Ovary (tissue), 9 donors: ENCODE results near the gene COX7B2. TPM values are rescaled to one million over a fixed set of nuclear protein-coding genes. Genes with fewer than 3 reads are reported as not detected.

Experiments
- DNase-seq, 5 donors: peaks; one replicate each; pipeline ENCODE4 v3.0.0-alpha.2; 2019 to 2020
- H3K27ac ChIP-seq, 2 donors: fragments of 200-600 bp; one replicate each; pipeline versions ENCODE4 v1.5.1 to v1.8.0; 2019 to 2022
- H3K27me3 ChIP-seq: fragments of 200-600 bp; one replicate; pipeline ENCODE4 v1.8.0; 2022
- H3K36me3 ChIP-seq: fragments of 200-600 bp; sonication (generic); one replicate; pipeline ENCODE4 v1.5.1; 2019
- H3K4me1 ChIP-seq: one replicate; pipeline ENCODE4 v1.8.1; 2013; ENCODE audit warnings: mild to moderate bottlenecking, moderate library complexity; ENCODE audit not compliant: insufficient read depth
- H3K4me3 ChIP-seq: fragments of 200-600 bp; sonication (generic); one replicate; pipeline ENCODE4 v1.5.1; 2017
- H3K9me3 ChIP-seq, 2 donors: fragments of 200-600 bp in 1 of 2; sonication (generic) in 1 of 2; one replicate each; pipeline versions ENCODE4 v1.5.1 to v1.8.1; 2013 to 2019; ENCODE audit warnings: mild to moderate bottlenecking in 1 of 2, moderate library complexity in 1 of 2
- EP300 ChIP-seq: sonication (generic); formaldehyde crosslinking; IDR thresholded peaks from one replicate; pipeline ENCODE4 v1.6.1; 2017; ENCODE audit warnings: antibody characterized with exemption
- POLR2A ChIP-seq: fragments of 450-650 bp; IDR thresholded peaks from one replicate; pipeline ENCODE4 v1.6.1; 2017; ENCODE audit warnings: antibody characterized with exemption, mild to moderate bottlenecking, moderate library complexity
- WGBS, 3 donors: extraction: QIAGEN DNeasy Blood & Tissue Kit in 1 of 3; methylation state at CpG; one replicate each; pipeline versions ENCODE4 v1.1.5 to v1.1.7; 2013 to 2017; 5-methylcytosine and 5-hydroxymethylcytosine counted together
- intact Hi-C, 4 donors: fragments of 100-400 bp; cut with DNase I; formaldehyde crosslinking; loops; one replicate each; pipeline versions ENCODE4 v1.11.0 to v1.15.1; 2022 to 2023
- polyA plus RNA-seq, 2 donors: library from polyadenylated mRNA; stranded (reverse); fragments of 200-250 nt in 1 of 2; fragments of 350-450 nt in 1 of 2; fragmentation: Illumina TruSeq in 1 of 2; extraction: RNeasy Lipid Tissue Mini Kit (QIAGEN cat#74804) in 1 of 2; gene quantifications; one replicate each; pipeline ENCODE4 v1.2.3, GENCODE V29; 2013 to 2014
- total RNA-seq, 7 donors: library from RNA; depleted of rRNA in 2 of 7; stranded (reverse); fragments of >200 nt in 2 of 7; fragmentation: NEBNext Ultra II Directional in 3 of 7; extraction: Animal tissue kit (Norgen Biotek cat#: 25700) in 3 of 7; gene quantifications; one replicate each; pipeline versions ENCODE4 v1.1.0 to v1.2.4, GENCODE V29; 2016 to 2023
- TF ChIP-seq, protein P1 (sequence below), 3 donors: fragments of 450-650 bp in 2 of 3; fragments of 200-600 bp in 1 of 3; IDR thresholded peaks; one replicate each; pipeline versions ENCODE4 v1.5.1 to v1.8.0; 2016 to 2022; ENCODE audit warnings: antibody characterized with exemption in 3 of 3, mild to moderate bottlenecking in 1 of 3
- donor health status: DM: no; HTN: no; CAD: no; lungs with moderate emphysema.
- donor health status: DM: no; HTN: no; CAD: no.
- donor health status: Bipolar disorder and iron deficiency.
- donor health status: DM: yes; HTN: yes; CAD: no.
- donor health status: DM: no; HTN: no; CAD: no.
- donor health status: DM: yes; HTN: yes; CAD: no.

The COX7B2 gene
- total and polyA plus RNA-seq, 9 donors: not detected

DNA sequence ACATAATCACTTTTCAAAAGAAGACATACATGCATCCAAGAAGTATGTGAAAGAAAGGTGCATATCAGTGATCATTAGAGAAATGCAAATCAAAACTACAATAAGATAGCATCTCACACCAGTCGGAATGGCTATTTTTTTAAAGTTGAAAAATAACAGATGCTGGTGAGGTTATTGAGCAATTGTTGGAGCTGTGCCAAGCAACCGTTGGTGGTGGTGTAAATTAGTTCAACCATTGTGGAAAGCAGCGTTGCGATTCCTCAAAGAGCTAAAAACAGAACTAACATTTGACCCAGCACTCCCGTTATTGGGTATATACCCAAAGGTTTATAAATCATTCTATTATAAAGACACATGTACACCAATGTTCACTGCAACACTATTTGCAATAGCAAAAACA lies 14.2 kb downstream of the COX7B2 start:
- H3K4me3 ChIP-seq: no peak overlapping the region
- intact Hi-C loops: no loop called here
- no peak overlapping the region for H3K27ac ChIP-seq
- no peaks in the 10 kb centered on the region for H3K27me3 ChIP-seq
- TF ChIP-seq POLR2A (no peak), EP300 (no peak)
- TF ChIP-seq, protein P1, sequence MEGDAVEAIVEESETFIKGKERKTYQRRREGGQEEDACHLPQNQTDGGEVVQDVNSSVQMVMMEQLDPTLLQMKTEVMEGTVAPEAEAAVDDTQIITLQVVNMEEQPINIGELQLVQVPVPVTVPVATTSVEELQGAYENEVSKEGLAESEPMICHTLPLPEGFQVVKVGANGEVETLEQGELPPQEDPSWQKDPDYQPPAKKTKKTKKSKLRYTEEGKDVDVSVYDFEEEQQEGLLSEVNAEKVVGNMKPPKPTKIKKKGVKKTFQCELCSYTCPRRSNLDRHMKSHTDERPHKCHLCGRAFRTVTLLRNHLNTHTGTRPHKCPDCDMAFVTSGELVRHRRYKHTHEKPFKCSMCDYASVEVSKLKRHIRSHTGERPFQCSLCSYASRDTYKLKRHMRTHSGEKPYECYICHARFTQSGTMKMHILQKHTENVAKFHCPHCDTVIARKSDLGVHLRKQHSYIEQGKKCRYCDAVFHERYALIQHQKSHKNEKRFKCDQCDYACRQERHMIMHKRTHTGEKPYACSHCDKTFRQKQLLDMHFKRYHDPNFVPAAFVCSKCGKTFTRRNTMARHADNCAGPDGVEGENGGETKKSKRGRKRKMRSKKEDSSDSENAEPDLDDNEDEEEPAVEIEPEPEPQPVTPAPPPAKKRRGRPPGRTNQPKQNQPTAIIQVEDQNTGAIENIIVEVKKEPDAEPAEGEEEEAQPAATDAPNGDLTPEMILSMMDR (IDR thresholded peaks at IDR 0.05): no peak
- H3K4me1 ChIP-seq: no peaks in the 10 kb centered on the region
- no peaks in the 10 kb centered on the region for H3K9me3 ChIP-seq
- H3K36me3 ChIP-seq: no peaks in the 10 kb centered on the region
- WGBS, 3 donors: 5 to 26% (median 16%) methylated on average over 5 of the region's 5 CpGs
- no peak for DNase-seq

DNA sequence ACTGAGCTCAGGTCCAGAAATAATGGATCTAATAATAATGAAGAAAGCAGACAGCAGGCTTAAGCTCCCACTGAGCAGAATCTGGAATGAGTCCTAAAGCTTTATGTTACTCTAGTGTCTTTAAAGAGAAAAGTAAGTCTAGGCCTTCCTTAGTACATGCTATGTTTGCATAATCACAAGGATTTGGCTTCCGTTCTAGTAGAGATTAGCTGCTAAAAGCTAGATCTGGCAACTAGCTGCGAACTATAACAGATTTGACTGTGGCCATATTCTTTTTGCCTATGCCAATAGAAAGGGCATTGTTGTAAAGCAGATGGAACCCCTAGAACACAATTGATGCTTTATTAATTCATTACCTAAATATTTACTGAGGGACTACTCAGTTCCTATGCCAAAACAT lies 19.0 kb downstream of the COX7B2 start:
- Histone ChIP-seq H3K36me3 (no peaks in the 10 kb centered on the region), H3K9me3 (no peaks in the 10 kb centered on the region), H3K27ac (no peak overlapping the region), H3K4me1 (no peaks in the 10 kb centered on the region), H3K4me3 (no peak overlapping the region), H3K27me3 (no peaks in the 10 kb centered on the region)
- intact Hi-C loops: no loop called here
- 57 to 64% (median 62%) methylated on average over 2 of the region's 2 CpGs for WGBS, 3 donors
- TF ChIP-seq POLR2A: no peak
- no peak for TF ChIP-seq EP300
- TF ChIP-seq, protein P1 (IDR thresholded peaks at IDR 0.05): no peak
- no peak for DNase-seq

DNA sequence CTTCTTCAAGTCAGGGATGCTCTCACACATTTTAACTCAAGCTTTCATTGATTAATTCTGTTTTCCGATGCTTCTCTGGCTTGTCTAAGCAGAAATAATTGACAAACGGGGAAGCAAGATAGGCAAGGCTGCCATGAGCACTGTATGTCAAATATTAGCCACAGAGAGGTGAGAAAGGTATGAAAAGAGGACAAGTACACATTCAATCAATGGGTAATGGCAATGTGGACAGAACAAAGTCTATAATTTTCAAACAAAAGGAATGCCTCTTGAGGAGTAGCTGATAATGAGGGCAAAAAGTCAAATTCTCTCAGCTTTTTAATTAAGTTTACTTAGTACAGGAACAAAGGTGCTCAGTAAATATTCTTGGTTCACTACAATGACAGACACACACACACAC lies 19.6 kb downstream of the COX7B2 start:
- H3K9me3 ChIP-seq: no peaks in the 10 kb centered on the region
- no peaks in the 10 kb centered on the region for H3K4me1 ChIP-seq
- no peaks in the 10 kb centered on the region for H3K36me3 ChIP-seq
- H3K27ac ChIP-seq: no peak overlapping the region
- H3K4me3 ChIP-seq: no peak overlapping the region
- intact Hi-C loops: no loop called here
- H3K27me3 ChIP-seq: no peaks in the 10 kb centered on the region
- WGBS, 3 donors: 16 to 51% (median 29%) methylated on average over 2 of the region's 2 CpGs
- TF ChIP-seq, protein P1 (IDR thresholded peaks at IDR 0.05): no peak
- TF ChIP-seq EP300 (no peak), POLR2A (no peak)
- DNase-seq: no peak

DNA sequence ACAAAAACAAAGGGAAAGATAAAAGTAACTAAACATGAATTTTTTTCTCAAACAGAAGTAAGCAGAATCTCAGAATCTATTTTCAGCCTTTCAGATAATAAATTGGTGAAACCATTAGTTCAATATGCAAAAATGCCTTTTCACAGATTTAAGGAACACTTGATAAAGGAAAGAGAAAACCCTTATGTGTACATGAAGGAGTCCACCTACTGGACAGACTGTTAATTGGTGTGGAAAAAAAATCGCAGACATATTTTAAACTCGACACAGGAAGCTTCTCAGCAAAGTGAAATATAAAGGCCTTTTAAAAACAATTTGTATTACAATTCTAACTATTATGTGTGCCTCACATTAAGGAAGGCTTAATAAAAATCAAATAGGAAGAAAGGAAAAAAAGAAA lies 22.3 kb downstream of the COX7B2 start:
- Histone ChIP-seq H3K4me3 (no peak overlapping the region), H3K27ac (no peak overlapping the region), H3K27me3 (no peaks in the 10 kb centered on the region), H3K4me1 (no peaks in the 10 kb centered on the region), H3K9me3 (no peaks in the 10 kb centered on the region), H3K36me3 (no peaks in the 10 kb centered on the region)
- WGBS, 3 donors: 4 to 14% (median 8%) methylated on average over 2 of the region's 2 CpGs
- intact Hi-C loops: no loop called here
- TF ChIP-seq, protein P1 (IDR thresholded peaks at IDR 0.05): no peak
- TF ChIP-seq EP300 (no peak), POLR2A (no peak)
- DNase-seq: no peak

DNA sequence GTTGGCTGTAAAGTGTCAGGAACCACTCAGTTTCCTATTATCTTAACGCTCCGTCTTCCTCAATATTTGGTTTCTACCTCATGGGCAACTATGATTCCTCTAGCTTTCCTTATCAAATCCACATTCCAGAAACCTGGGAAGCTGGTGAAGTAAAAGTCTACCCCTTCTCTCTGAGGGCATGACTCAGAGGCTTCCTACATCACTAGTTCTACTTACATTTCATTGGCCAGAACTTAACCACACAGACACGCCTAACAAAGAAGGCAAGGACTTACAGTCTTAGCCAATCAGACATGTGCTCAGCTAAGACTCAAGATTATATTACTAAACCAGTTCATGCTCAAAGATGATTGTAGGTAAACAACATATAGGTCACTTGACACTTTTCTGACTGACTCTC lies 30.4 kb downstream of the COX7B2 start:
- H3K4me3 ChIP-seq: no peak overlapping the region
- 89 to 94% (median 93%) methylated on average over 3 of the region's 3 CpGs for WGBS, 3 donors
- H3K9me3 ChIP-seq: no peaks in the 10 kb centered on the region
- no peak for TF ChIP-seq POLR2A
- TF ChIP-seq, protein P1 (IDR thresholded peaks at IDR 0.05): no peak
- TF ChIP-seq EP300: no peak
- no peak overlapping the region for H3K27ac ChIP-seq
- intact Hi-C loops: no loop called here
- DNase-seq: no peak
- H3K36me3 ChIP-seq: no peaks in the 10 kb centered on the region
- H3K27me3 ChIP-seq: no peaks in the 10 kb centered on the region
- no peaks in the 10 kb centered on the region for H3K4me1 ChIP-seq
